Muscle of arm (tissue), 12 donors: ENCODE data around the gene GC. TPM values are rescaled to one million over a fixed set of nuclear protein-coding genes. Genes with fewer than 3 reads are reported as not detected.

ENCODE experiments used
- polyA plus RNA-seq, 12 donors: library from polyadenylated mRNA; unstranded; fragments of 120-200 nt; gene quantifications; one replicate each; pipeline ENCODE4 v1.2.1, GENCODE V29; 2013; ENCODE audit not compliant: insufficient read length in 12 of 12

GC gene
- polyA plus RNA-seq, 12 donors = 0.14 to 11.8 (median 0.60) TPM; not detected in 7

Other genes with a start within 250 kb of the GC start
- gene NPFFR2, start 247.9 kb upstream of the GC start, polyA plus RNA-seq = under 1 TPM in 10 of 12 donors, not detected in 2; 0.32 to 0.90 (median 0.60) TPM